NCI-H748 (cell line): ENCODE measurements around the gene TMEM218.
A peak's percentile ranks its signal among the peaks of the same experiment; 100 is the strongest.
"Not testable (repeated sequence)": the region's sequence is repeated elsewhere in the genome, so short reads cannot be mapped to it uniquely, and the experiment has no call there.

Experiments used
- DNase-seq: peaks from one replicate; lab custom pipeline; 2025; ENCODE audit not compliant: unreplicated experiment; lab: John Stamatoyannopoulos, UW

TMEM218 gene

DNA sequence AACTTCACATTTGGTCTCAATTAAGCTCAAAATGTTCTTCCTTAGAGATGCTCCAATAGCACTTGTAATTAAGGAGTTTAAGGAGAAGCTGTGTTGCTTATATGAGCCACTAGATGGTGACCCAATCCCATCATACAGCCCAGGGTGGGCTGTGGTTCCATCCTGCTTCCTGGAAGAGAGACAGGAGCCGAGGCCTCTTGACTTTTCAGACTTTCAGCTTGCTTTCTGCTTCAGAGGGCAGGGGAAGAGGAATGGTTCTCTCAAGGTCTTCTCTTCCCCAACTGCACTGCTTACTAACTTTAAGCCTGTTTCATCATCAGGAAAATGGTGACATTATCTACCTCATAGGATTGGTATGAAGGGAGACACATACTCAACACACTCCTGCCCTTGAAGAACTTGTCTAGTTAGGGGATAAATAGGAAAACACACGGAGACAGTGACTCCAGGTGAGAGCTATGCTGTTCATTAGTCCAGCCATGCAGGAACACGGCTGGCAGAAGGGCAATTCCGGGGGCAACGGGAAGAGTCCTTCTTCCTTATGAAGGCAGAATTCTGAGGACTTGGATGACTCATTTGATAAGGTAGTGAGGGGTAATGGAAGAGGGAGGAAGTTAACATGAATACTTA, 20.1 kb downstream of the TMEM218 start:
- DNase-seq: peak; percentile 19

DNA sequence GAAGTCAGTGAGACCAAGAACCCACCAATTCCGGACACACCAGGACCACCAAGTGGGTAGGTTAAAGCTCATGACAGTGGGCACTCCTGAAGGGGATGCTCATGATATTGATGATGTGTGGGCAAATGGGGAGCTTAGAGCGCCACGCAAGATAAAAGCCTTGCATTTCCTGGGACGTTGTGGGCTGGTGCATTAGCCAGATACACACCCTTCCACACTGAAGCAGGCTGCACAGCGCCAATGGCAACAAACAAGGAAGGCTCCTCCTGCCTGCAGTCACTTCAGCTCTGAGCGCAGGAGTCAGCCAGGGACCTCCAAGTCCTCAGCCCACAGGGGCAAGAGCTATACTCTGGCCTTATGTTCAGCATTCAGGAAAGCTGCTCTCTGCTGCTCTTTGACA, 20.6 kb downstream of the TMEM218 start:
- DNase-seq: no peak

DNA sequence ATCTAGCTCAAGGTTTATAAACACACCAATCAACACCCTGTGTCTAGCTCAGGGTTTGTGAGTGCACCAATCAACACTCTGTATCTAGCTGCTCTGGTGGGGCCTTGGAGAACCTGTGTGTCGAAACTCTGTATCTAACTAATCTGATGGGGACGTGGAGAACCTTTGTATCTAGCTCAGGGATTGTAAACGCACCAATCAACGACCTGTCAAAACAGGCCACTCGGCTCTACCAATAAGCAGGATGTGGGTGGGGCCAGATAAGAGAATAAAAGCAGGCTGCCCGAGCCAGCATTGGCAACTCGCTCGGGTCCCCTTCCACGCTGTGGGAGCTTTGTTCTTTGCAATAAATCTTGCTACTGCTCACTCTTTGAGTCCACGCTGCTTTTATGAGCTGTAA, 21.3 kb downstream of the TMEM218 start:
- DNase-seq: not testable (repeated sequence)

DNA sequence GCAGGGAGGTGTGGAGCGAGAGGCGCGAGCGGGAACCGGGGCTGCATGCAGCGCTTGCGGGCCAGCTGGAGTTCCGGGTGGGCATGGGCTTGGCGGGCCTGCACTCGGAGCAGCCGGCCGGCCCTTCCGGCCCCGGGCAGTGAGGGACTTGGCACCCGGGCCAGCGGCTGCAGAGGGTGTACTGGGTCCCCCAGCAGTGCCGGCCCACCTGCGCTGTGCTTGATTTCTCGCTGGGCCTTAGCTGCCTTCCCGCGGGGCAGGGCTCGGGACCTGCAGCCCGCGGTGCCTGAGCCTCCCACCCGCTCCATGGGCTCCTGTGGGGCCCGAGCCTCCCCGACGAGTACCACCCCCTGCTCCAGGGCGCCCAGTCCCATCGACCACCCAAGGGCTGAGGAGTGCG, 21.9 kb downstream of the TMEM218 start:
- DNase-seq: not testable (repeated sequence)

DNA sequence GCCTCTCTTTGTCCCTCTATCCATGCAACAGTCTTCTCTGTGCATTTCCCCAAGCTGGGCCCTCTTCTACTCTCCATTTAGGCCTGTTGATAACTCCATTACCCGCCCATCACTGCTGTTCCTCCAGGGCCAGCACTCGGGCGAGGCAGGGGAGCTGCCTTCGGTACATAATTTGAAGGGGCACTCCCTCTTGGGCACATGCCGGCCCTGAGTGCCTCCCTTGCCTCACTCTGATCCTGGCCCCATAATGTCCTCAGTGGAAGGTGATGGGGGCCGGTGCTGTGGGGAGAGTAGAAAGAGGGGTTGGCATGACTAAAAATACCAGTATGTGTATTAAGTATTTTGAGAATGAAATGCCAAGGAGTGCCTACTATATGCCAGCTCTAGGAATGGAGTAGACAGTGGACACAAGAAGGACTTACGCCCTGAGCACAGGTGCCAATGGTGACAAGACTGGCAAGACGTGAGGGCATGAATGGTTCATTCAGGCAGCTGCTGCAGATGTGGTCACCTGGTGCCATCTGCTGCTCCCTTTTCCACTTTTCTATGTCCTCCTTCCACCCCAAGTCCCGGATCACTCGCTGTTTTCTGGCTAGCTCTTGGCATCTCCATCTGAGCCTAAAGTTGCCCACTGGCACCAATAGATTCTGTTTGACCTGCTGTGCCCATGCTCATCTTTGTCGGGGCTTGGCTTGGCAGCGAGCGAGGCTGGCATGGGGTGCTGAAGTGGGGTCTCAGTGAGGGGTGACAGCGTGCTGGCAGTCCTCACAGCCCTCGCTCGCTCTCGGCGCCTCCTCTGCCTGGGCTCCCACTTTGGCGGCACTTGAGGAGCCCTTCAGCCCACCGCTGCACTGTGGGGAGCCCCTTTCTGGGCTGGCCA, 22.6 kb downstream of the TMEM218 start:
- no peak for DNase-seq

DNA sequence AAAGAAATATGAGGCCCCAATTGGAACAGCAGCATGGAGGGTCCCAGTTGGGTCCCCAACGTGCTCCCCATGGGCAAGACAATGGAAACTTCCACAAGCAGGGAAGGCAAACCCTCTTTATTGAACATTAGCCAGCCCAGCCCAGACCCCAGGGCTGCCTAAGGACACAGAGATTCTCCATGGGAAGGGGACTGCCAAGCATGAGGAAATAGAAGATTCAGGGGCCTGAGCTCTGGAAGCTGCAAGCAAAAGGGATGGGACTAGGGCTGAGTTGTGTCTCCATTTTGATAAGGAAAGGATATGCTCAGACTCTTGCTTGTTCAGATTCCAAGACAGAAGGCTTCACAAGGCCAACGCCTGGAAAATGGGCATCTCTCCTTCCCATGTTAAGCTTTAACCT, 23.3 kb downstream of the TMEM218 start:
- no peak for DNase-seq

DNA sequence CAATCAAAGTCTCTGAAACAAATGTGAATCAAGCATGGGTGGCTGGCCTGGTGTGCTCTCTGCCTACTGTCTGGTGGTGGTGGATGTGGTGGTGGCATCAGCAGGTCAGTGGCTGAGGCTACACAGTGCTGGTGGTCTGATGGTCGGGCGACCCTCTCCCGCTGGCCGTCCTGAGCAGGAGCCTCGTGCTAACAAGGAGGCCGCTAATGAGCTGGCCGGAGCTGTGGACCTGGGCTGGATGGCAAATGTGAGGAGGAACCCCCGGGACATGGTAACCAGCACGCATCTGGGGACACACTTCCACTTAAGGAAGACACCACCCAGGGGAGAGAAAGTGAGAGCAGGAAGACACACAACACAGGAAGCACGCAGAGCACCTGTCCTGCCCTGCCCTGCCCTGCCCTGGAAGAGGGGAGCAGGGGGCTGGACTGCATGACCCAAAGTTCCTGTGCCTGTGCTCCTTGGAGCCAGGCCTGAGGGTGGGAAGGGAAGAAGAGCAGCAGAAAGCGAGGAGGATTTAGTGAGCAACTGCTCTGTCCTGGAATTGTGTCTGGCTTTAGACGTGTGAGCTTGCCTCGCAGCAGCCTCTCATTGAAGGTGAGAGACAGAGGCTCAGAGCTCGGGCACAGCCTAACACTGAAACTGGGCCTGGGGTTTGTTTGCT, 24.7 kb downstream of the TMEM218 start:
- DNase-seq: no peak

DNA sequence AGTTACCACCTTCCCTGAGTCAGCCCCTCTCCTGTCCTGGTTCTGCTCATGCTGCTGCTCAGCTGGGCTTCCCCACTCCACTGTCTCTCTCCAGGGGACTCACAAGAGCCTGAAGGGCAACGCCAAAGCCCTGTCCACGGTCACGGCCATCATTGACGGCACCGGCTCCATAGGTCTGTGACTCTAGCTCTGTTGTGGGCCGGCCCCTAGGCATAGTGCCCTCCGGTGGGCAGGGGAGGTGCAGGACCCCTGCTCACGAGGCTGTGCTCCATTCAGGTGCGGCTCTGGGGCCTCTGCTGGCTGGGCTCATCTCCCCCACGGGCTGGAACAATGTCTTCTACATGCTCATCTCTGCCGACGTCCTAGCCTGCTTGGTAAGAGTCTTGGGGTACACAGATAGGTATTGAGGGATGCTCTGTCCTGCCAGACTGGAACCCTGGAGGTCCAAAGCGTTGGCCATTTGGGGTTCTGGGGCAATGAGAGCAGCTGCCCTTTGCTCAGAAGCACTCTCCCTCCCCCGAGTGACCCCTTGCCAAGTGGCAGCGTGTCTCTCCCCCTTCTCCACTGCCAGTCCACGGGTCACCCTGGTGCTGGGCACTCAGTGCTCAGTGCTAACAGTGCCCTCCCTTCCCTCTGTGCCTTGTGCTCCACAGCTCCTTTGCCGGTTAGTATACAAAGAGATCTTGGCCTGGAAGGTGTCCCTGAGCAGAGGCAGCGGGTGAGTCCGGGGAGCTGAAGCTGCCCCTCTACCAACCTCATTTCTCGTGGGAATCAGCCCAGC, 25.9 kb downstream of the TMEM218 start:
- no peak for DNase-seq

DNA sequence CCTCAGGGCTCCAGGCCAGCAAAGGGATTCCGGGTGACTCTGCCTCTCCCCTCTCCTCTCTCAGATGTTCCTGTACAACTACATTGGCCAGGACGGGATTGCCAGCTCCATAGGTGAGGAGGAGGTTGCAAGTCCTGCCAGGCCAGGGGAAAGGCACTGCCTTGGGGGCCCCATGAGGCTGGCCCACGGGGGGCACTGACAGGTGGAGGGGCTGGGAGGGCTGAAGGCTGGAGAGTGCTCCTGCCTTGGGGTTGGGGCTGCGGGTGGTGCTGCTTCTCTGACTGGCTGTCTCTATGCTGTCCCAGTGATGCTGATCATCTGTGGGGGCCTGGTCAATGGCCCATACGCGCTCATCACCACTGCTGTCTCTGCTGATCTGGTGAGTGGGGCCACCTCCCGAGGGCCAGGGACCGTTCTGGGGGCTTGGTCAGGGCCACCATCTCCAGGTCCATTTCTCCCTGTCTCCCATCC, 26.6 kb downstream of the TMEM218 start:
- DNase-seq: no peak

DNA sequence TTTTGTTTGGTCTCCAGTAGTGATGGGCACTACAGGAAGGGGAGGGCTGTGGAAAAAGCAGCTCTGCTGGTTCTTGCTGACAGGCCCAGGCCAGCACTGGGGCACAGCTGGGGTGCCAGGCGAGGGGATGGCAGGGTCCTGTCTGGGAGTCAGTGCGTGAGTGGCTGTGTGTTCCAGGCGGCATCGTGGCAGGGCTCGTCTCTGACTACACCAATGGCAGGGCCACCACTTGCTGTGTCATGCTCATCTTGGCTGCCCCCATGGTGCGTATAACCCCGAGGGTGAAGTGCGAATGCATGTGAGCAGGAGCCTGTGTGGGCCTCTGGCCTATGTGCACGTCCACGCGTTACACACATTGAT, 27.4 kb downstream of the TMEM218 start:
- DNase-seq: no peak

DNA sequence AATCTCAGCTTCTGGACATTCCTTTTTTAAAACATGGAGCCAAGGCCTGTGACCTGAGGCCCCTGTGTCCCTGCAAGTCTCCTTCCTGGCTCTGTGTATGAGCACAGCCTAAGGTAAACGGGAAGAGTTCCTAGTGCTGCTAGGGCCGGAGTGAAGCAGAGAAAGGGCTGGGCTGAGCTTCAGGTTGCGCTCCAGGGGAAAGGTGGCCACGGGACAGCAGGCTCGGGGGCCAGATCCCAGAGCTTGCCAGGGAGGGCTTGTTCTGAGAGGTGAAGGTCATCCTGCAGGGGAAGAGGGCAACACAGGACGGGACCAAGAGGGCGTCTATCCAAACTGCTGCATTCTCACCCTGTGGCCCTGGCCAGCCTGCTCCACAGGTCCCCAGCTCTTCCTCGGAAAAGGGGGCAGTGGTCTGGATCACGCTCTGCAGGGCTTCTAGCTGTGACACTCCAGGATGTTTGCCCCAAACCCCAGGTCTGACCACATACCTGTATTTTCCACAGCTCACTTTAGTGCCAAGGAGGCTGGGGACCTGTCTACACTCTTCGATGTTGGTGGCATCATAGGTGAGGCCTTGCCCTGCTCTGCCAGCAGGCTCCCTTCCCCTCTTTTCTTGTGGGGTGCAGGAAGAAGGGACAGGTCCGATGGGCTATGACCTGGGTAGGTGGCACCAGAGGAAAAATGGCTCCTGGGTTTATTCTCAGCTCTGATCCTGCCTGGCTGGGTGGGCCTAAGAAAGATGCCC, 27.9 kb downstream of the TMEM218 start:
- DNase-seq: no peak

DNA sequence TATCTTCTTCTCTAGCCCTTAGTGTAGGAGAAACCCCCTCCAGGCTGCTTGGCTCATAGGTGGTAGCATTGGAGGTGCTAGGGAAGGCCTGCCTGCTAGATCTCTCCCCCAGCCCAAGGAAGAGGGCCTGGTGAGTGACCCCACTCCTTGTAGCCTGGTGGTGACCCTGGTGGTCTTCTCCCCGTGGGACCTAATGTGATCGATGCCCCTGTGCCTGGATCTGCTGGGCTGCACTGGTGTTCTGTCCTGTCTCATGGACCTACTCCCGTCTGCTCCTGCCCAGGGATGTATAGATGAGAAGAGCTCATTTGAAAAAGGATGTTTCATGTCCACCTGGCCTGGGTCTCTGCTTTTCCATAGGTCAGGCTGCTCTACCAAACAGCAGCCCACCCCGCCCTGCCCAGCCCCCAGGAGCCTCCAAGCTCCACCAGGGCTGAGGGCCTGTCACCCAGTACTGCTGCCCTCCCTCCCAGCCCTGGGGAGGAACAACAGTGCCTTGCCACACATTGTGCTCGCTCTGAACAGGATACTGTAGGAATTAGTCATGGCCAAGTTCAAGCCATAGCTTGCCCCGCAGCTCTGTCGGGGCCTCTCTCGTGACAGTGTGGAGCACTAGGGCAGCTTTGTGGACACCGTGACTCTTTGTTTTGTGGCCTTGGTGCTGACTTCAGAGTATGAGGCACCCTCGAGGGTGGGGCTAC, 28.7 kb downstream of the TMEM218 start:
- no peak for DNase-seq

DNA sequence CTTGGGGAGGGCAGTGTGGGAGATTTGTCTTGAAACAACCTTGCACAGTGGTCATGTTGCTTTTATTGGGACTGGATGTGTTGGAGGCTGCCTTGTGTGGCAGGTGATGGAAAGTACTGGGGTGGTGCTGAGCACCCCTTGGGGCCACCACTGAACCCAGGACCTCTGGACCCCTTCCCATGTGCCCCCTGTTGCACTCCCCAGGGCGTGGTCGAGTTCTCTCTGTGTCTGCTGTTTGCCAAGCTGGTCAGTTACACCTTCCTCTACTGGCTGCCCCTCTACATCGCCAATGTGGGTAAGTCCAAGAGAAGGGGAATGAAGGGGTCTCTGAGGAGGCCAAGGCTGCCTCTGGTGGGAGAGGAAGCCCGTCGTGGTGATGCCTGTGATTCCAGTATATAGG, 29.4 kb downstream of the TMEM218 start:
- no peak for DNase-seq

DNA sequence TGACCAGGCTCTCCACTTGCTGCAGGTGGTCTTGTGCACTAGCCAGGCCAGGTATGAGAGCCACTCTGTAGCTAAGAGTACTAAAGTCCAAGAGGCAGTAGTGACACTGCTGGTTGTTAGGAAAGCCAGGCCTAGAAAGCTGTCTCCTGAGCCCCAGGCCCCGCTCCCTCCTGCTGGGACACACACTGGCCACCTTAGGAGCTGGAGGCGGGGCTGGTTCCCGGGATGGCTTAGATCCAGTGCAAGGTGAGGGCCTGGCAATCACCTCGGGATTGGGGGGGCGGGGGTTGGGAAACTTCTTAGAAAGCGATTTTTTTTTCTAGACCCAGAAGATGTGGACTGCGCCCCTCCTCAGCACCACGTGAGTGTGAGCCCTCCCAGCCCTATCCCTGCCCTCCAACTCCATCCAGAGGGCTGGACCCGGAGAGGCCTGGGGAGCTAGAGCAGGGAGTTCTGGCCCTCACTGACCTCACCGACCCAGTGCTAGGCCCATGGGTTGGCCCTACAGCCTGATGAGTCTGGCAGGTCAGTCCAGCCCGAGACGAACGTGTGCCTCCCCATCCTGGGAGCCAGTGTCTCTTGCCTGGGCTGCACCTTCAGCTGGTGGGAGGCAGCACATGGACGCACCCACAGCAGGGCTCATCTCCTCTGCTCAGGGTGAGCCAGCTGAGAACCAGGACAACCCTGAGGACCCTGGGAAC, 30.2 kb downstream of the TMEM218 start:
- DNase-seq: no peak

DNA sequence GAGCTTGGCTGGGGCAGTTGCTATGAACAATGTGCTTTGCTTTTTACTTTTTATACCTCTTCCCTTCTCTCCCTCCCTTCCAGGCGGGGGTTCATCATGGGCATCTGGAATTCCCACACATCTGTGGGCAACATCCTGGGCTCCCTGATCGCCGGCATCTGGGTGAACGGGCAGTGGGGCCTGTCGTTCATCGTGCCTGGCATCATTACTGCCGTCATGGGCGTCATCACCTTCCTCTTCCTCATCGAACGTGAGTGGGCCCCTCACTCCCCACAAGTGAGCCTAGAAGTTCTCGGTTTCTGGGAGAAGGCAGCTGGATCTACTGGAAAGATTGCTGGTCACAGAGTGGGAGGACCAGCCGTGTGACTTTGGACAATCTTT, 30.9 kb downstream of the TMEM218 start:
- no peak for DNase-seq

DNA sequence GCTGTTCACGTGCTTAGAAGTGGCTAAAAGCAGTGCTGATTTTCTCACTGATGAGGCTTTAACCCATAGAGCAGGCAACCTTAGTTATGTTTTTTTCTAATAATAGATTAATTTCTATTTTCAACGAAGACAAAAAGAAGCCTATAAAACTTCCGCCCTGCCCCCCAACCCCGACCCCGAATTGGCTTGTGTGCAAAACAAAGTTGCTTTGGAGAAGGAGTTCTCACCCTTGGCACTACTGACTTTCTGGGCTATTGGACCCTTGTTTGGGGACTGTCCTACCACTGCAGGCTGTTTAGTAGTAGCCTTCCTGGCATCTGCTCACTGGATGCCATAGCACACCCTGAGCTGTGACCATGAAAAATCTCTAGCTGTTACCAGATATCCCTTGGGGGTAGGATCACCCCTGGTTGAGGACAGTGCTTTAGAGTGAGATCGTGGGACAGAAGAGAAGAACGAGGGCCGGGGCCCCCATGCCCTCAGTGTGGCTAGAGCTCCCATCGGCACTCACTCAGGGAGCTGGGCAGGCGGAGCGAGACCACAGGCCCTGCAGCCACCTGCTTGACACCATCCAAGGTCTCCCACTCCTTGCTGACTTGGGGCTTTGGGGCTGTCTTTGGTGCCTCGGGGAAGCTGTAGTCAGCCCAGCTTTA, 31.4 kb downstream of the TMEM218 start:
- no peak for DNase-seq

DNA sequence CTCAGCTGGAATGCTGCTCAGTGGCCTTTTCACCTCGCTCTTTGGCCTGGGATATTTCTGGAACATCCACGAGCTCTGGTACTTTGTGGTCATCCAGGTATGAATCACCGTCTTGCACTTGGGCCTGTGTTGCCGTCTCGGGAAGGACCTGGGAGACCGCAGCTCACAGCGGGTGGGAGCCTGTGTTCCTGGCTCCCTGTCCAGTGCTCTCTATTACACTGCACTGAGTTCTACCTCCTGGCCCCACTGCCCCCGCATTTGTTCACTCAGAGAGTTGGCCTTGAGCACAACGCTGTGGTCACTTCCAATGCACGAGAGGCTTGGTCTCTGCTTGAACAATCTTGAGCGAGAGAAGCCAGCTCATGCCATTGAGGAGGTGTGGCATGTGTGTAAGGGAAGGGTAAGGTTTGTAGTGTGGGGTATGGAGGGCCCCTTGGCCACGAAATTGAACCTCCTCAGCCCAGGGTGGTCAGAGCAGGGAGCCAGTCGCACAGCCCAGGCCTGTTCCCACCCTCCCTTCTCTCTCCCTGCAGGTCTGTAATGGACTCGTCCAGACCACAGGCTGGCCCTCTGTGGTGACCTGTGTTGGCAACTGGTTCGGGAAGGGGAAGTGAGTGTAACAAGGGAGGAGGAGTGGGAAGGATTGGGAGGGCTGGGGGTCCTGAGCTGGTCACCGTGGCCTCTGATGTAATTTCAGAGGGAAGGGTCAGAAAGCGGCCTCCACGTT, 32.1 kb downstream of the TMEM218 start:
- DNase-seq: no peak

DNA sequence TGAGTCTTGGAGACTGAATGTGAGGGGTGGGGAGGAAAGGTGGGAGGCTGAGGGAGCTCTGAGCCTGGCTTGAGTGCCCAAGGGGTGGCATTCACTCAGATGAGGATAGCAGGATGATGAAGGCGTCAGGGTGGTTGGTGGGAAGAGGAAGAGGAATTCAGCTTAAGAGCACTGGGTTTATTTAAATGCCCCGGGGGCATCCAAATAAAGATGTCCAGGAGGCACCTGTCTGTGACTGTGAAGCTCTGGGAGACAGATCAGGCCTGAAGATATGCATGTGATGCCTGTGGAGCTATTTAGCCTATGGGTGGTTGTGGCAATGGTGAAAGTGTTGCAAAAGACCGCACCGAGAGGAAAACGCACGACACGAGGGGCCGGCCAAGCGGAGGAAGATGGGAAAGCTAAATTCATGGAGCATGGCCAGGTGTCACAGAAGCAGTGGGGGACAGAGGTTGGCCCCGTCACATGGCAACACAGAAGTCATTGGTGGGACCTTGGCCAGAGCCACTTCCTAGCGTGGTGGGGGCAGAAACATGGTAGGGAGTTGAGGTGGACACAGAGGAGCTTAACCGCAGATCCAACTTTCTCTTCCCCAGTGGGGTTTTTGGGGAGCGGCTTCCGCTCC, 32.8 kb downstream of the TMEM218 start:
- no peak for DNase-seq
